ENCODE measurements around the gene KCNJ10.

Gene KCNJ10

DNA sequence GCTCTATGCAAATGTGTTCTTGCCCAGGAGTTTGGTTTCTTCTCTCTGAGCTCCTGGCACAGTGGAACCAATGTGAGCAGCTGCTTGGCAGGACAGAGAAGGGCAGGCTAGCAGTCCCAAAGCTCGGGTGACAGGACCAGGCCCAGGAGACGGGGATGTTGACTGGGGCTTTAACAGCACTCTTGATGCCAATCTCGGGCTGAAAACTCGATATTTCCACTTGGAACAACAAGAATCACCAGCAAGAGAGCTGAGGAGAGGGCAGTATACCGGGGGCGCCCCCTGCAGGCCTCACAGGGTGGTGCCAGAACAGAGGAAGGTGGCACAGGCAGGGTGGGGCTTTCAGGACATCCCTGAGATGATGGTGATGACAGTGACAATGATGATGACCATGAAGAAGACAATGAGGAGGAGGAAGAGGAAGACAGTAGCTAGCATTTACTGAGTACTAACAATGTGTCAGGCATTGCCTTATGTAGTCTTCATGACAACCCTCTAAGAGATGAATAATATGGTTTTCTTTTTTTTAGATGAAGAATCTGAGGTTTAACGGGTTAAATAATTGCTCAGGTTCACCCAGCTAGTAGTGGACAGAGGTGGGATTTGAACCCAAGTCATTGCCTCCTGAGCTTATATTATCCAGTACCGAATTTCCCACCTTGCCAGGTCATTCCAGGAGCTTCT, 8.7 kb upstream of the KCNJ10 start:
- no peak overlapping the region for H3K4me3 ChIP-seq (ENCODE audit: low read depth, low read length)
- peak; percentile 73 for TF ChIP-seq CTCF (IDR thresholded peaks at IDR 0.05; ENCODE audit: control insufficient read depth, extremely low read depth, insufficient read depth)
- DNase-seq (ENCODE audit: low read depth) = no peak

GRCh38 chr1:160077486-160077885, 7.5 kb upstream of the KCNJ10 start:
- H3K4me3 ChIP-seq (ENCODE audit: low read depth, low read length) = no peak overlapping the region
- DNase-seq (ENCODE audit: low read depth) = no peak
- no peak for TF ChIP-seq CTCF (IDR thresholded peaks at IDR 0.05; ENCODE audit: control insufficient read depth, extremely low read depth, insufficient read depth)

GRCh38 chr1:160076295-160076694, 6.3 kb upstream of the KCNJ10 start:
- no peak overlapping the region for H3K4me3 ChIP-seq (ENCODE audit: low read depth, low read length)
- DNase-seq (ENCODE audit: low read depth) = no peak
- TF ChIP-seq CTCF (IDR thresholded peaks at IDR 0.05; ENCODE audit: control insufficient read depth, extremely low read depth, insufficient read depth) = no peak

- no peak for TF ChIP-seq CTCF (IDR thresholded peaks at IDR 0.05; ENCODE audit: control insufficient read depth, extremely low read depth, insufficient read depth)
- H3K4me3 ChIP-seq (ENCODE audit: low read depth, low read length) = no peak overlapping the region
- no peak for DNase-seq (ENCODE audit: low read depth)
Measured at GRCh38 chr1:160075836-160076235, 5.9 kb upstream of the KCNJ10 start.

DNA sequence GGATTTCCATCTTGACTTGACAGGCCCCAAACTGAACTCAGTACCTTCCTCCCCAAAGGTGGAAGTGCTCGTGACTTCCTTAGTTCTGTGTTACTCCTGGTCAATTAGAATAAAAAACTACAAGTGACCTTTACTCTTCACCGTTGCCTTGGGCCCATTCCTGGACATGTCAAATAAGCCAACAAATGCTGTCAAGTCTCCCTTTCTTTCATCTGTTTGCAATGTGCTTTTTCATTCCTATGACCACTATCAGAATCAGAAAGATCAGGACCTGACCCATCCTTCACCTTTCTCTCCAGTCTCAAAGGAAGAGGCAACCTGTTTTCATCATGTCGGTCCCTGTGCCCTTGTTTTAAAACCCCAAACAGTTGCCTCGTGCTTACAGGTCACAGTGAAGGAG, 4.9 kb upstream of the KCNJ10 start:
- no peak overlapping the region for H3K4me3 ChIP-seq (ENCODE audit: low read depth, low read length)
- DNase-seq (ENCODE audit: low read depth) = no peak
- no peak for TF ChIP-seq CTCF (IDR thresholded peaks at IDR 0.05; ENCODE audit: control insufficient read depth, extremely low read depth, insufficient read depth)

GRCh38 chr1:160071289-160071688, 1.3 kb upstream of the KCNJ10 start:
- no peak overlapping the region for H3K4me3 ChIP-seq (ENCODE audit: low read depth, low read length)
- no peak for TF ChIP-seq CTCF (IDR thresholded peaks at IDR 0.05; ENCODE audit: control insufficient read depth, extremely low read depth, insufficient read depth)
- DNase-seq (ENCODE audit: low read depth) = no peak

Measured in LNCaP clone FGC (cell line).